Measurements from ENCODE around the gene FBXL13.

The FBXL13 gene

GRCh38 chr7:102890971-102891692 lies 183.5 kb downstream of the FBXL13 start:
- no peak for DNase-seq

DNA sequence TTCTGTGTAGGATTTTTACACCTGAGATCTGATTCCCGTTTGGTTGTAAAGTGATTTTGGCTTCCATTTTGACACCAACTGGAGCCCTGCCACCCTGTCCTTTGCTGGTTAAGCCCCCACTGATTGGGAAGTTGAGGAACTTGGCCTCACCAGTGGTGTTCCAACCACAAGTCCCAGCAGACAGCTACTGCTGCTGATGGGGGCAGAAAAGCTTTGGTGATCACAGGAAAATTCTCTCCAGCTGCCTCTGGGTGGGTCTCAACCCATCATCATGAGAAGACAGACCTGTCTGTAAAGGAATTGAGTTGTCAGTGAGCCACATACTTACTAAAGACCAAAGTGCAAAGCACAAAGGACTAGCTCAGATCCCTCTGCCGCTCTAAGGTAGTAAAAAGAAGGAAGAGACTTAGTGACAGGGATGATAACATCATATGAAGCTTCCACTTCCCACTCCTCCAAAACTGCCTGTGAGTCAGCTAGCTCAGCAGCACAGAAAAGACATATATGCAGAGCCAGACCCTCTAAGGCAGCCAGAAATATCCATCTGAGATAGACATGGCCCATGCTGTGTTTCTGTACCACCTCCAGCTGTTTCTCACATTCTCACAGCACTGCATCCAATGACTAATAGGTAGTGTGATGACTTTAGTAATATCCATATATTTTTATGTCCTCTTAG lies 184.2 kb downstream of the FBXL13 start:
- peak; percentile 52 to 81 (median 73) for DNase-seq

- DNase-seq, result no peak
Observed at GRCh38 chr7:102889851-102890250, 184.7 kb downstream of the FBXL13 start.

DNA sequence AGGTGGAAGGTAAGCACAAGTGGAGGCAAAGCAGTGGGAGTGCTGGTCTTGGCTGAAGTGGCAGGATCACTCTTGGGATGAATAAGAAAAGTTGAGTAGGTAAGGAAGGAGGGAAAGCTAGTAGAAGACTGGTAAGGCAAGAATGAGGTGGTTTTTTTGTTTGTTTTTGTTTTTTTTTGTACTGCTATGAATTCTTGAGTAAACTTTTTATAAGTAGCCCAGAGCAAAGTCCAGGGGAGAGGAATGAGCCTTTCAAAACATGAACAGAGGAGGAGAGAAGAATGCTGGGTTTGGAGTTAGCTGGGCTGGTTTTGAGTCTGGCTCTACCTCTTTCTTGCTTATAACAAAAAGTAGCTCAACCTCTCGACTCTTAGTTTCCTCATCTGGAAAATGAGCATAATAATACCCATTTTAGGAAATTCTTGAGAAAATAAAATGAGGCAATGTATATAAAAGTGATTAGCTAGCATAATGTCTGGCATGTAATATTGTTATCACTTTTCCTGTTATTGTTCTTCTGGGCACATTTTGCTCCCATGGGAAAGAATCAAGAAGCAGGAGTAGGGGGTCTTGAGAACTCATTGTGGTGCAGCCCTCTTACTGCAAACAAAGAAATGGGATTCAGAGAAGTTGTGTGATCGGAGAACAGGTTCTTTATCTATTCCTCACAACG lies 185.9 kb downstream of the FBXL13 start:
- no peak for DNase-seq

GRCh38 chr7:102883098-102883860 lies 191.3 kb downstream of the FBXL13 start:
- no peak for DNase-seq

DNA sequence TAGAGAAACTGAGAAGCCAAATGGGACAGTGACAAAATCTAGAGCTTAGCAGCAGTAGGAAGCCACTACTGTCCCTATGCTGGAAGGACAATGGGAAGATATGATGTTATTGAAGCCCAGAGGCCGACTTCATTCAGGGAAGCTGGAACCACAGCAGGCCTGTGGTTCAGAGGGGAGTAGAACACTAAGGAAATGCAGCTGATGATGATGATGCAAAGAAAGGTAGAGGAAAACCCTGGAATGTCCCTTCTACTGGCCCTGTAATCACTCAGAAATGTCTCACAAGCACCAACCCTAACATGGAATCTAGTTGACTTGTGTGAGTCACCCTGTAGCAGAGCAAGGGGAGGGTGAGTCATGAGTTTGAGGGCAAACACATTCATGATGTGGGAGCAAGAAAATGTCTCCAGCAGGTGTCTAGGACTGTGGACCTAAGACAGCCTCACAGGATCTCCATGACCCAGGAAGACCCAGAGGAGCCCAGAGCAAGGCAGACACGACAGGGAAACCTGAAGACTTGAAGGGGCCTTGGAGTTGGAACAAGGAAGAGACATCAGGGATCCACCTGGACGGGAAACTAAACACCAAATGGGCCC lies 198.8 kb downstream of the FBXL13 start:
- peak; percentile 35 to 67 (median 56) for DNase-seq

GRCh38 chr7:102874966-102875365 lies 199.6 kb downstream of the FBXL13 start:
- DNase-seq, result no peak

DNA sequence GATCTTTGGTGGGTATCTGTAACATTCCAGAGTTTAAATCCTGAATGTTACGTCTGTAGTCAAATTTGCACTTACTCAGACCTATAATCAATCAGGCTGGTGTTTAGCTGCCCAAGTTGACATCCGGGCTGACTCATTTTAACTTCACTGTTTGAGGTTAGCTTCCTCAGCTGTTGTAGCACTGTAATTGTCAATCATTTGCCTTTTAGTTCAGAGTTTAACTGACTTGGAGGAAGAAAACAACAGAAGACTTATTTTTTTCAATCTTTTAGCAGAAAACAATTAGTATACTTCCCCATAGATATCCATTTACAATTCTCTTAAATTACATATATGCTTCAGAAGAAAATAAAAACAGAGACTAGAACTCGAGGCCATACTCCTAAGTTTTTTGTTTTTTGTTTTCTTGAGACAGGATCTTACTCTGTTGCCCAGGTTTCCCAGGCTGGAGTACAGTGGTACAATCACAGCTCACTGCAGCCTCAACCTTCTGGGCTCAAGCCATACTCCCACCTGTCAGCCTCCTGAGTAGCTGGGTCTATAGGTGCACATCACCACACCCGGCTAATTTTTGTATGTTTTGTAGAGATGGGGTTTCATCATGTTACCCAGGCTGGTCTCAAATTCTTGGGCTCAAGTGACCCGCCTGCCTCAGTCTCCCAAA lies 200.3 kb downstream of the FBXL13 start:
- peak in 3 of 4 experiments; percentile 41 to 56 (median 52) for DNase-seq

- DNase-seq, result no peak
Observed at GRCh38 chr7:102873470-102874165, 201.0 kb downstream of the FBXL13 start.

DNA sequence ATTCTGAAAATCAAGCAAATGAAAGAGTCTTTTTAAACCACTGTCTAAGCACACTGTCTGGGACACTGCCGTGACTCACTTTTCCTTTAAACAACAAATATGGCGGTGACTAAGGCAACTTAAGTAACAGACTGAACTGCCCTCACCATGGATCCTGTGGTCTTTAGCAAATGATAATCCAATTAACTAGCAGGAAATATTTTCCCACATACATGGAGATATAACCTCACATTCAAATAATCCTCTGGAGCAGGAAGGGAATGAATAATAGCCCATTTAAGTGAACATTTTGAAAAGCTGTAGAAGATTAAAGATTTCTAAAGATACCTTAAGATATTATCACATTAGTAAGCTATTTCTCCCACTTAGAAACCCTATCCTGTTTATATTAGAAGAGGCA lies 202.1 kb downstream of the FBXL13 start:
- DNase-seq, result no peak

GRCh38 chr7:102869195-102869594 lies 205.4 kb downstream of the FBXL13 start:
- DNase-seq, result no peak

- DNase-seq, result no peak
Observed at GRCh38 chr7:102866535-102867215, 207.9 kb downstream of the FBXL13 start.

- DNase-seq, result no peak
Observed at GRCh38 chr7:102864958-102865357, 209.6 kb downstream of the FBXL13 start.

GRCh38 chr7:102860351-102860811 lies 214.2 kb downstream of the FBXL13 start:
- DNase-seq, result no peak

DNA sequence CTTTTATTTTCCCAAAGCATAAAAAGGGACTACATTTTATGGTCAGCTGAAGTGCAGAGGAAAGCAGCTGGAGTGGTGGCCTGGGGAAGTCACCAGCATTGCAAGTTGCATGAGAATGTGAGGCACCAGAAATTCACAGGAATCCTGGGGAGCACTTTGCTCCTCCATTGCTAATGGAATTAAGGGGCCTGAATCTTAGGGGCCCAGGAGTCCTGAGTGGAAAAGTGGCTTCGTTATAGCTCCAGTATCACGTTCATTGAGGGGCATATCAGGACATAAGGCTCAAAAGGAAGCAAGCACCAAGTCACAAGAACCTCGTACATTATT lies 214.8 kb downstream of the FBXL13 start:
- no peak for DNase-seq

GRCh38 chr7:102859084-102859798 lies 215.4 kb downstream of the FBXL13 start:
- DNase-seq, result no peak

- DNase-seq, result no peak
Observed at GRCh38 chr7:102856036-102856435, 218.6 kb downstream of the FBXL13 start.

- no peak for DNase-seq
Observed at GRCh38 chr7:102849538-102849937, 225.1 kb downstream of the FBXL13 start.

DNA sequence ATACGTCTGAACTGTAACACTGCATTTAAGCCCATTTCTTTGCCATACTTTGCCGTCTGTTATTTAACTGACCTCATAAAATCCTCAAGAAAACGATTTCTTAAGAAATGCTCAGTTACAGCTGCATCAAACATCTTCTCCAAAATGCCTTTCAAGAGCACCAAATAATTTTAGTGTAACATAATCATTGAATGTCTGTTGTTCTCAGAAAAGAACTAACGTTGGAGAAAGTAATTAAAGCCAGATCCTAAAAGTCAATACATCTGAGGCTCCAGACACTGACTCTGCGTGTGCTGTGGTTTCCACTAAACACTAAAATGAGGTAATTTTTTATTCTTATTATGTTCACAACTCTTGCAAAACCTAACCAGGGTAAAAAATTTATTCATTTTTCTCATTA lies 225.5 kb downstream of the FBXL13 start:
- DNase-seq, result no peak

DNA sequence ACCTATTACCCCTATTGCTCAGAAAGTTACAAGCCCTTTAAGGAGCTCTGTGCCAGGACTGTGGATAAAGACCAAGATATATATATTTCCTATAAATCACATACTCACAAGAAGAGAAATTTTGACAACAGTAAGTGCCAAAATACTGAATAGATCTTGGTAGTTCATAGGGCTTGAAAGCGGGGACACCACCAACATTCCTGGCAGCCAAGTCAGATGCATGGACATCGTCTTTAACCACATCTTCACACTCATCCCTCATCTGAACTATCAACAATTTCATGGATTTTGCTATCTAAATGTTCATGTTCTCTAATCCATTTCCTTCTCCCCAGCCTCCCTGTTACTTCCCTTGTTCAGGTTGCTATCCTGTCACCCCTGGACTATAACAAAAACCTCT lies 229.2 kb downstream of the FBXL13 start:
- no peak for DNase-seq
